HK-2 (cell line): ENCODE measurements around the gene RAB8B.
A peak's percentile ranks its signal among the peaks of the same experiment; 100 is the strongest.

Experiments used
- DNase-seq: peaks from one replicate; pipeline ENCODE4 v3.0.0-alpha.2; 2018; ENCODE audit not compliant: unreplicated experiment

The RAB8B gene

DNA sequence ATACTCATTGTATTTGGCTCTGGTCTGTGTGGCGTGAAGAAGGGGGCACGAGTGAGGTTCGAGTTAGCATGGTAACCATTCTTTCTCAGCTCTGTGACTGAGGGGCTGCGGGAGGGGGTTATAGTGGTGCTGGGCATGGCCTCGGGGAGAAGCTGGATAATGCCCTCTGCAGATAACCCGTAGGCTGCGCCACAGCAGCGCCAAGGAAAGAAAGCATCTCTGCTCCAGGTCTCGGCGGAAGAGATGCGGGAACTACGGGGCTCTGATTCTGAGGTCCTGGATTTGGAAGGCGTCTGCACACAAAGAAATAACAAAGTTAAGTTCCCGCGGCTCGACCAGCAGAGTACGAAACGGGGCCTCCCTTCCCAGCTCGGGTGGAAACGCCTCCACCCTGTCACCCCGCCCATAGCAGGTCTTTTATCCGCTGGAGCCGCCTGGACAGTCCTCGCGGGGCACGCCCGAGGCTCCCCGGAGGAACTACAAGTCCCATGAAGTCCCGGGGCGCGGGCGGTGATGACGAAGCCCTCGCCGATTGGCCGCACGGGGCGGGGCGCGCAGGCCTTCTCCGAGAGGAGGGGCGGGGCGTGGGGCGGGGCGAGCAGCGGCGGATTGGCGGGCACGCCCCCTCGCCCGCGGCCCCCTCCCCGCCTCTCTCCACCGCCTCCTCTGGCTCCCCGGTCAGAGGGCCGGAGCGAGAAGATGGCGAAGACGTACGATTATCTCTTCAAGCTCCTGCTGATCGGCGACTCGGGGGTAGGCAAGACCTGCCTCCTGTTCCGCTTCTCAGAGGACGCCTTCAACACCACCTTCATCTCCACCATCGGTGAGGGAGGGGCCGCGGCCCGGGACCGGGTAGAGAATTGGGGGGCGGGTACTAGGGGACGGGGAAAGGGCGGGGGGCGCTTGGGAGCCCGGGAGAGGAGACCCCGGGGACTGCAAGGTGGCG lies at the start of gene RAB8B:
Gene RAB8B (plus strand): TSS at position 681 of the 946 bp plus-strand sequence. CDS start 19 bp downstream, at position 700.
- DNase-seq = peak; percentile 92

DNA sequence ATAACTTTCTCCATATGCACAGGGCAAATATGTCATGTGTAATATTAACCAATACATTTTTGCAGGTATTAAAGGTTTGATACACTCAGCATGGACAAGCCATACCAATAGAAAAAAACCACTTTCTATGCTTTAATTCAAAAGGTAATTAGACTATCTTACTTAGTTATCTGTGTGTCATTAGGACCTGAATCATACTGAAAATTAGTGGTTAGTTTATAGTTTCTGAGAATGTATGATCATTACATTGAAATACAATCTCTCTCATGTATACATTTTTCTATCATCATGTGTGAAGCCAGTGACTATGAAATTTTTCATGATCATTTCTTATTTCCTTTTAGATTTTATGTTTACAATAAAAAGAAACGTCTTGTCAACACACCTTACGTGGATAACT lies 48.5 kb upstream of the RAB8B start:
- DNase-seq = no peak

DNA sequence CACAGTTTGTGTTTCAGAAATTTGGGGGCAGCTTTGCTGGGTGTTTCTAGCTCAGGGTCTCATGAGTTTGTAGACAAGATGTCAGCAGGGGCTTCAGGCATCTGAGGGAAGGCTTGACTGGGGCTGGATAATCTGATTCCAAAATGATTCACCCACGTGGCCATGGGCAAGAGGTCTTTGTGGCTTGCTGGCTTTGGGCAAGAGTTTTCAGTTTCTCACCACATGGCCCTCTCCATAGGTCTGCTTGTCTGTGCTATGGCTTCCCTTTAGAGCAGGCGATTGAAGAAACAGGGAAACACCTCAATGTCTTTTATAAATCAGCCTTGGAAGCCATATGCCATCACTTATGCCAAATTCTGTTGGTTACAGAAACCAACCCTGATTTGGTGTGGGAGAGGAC lies 44.0 kb upstream of the RAB8B start:
- DNase-seq = no peak

DNA sequence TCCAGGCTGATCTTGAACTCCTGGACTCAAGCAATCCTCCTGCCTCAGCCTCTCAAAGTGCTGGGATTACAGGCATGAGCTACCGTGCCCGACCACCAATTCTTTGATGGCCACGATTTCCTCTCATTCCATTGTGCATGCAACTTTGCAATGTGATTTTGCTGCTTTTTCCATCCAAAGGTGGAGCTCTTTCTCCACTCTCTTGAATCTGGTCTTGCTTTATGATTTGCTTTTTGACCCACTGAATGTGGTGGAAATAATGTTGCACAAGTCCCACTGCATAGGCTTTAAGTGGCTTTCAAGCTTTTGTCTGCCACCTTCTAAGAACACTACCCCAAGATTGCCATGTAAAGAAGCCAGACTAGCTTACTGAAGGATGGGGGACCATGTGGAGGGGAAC lies 42.7 kb upstream of the RAB8B start:
- DNase-seq = no peak

DNA sequence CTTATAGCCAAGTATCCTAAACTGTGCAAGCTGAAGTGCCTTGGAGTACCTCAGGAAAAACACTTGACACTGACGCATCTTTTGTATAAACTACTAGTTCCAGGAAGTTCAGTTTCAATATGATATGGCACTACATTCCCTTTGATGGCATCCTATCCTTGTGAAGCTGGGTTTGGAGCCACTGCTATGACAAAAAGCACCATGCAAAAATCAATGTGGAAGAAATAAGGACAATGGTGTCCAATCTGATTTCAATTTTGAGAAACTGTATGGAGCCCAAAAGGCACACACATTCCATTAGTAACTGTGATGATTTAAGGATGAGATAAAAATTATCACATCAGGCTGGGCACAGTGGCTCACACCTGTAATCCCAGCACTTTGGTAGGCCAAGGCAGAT lies 37.7 kb upstream of the RAB8B start:
- DNase-seq = no peak

DNA sequence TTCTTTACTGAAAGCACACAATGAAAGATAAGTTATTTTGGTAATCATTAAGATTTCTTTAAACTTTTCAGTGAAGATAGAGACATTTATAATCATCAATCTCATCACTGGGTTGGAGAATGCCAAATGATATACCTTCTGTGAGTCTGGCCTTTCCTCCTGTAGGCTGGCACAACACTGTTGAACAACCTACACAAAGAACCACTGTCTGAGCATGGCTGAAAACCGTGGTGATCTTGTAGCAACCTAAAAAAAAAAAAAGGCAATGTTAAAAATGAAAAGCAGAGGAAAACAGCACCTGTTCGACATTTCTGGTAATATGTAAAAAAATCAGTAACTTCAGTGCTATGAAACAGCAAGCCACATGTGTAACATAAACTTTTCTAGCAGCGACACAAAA lies 33.9 kb upstream of the RAB8B start:
- no peak for DNase-seq

DNA sequence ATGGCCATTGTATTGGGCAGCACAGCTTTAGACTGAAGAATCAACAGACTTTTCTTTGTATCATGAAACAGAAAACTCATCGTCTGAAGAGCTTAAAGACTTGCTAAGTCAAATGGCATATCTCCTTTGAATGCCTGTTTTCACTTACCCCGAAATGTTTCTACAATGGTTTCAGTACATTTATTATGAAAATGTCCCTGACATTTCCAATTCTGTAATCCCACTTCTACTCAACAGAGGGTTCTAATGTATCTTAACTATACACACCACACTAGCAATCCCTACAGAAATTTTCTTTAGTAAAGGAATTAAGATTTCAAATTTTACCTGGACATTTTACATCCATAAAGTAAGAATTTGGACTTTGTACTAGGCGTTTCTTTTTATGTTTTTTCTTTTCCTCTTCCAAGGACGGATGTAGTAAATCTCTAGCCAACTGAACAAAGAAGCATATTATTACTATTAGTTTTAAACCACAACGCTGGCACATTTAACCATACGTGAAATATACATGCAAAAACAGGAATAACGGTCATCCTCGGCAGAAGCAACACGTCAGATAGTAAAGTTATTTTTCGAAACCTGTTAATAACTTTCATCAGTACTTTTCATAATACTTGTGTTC lies 33.2 kb upstream of the RAB8B start:
- DNase-seq = no peak

DNA sequence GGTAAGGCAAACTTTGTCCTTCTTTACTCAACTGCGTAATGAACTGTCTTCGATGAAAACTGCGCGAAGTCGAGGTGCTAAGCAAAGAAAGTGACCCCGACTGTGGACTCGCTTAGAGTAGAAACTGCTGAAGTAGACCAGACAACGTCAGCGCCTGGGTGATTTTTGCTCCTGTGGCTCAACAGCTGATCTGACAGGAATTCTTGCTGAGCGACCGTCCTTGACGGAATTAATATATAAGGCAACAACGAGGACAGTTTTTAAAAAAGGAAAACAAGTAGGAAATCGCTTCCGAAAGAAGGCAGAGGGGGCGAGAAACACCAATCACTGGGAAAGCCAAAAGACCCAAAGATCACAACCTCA lies 32.7 kb upstream of the RAB8B start:
- peak; percentile 43 for DNase-seq

DNA sequence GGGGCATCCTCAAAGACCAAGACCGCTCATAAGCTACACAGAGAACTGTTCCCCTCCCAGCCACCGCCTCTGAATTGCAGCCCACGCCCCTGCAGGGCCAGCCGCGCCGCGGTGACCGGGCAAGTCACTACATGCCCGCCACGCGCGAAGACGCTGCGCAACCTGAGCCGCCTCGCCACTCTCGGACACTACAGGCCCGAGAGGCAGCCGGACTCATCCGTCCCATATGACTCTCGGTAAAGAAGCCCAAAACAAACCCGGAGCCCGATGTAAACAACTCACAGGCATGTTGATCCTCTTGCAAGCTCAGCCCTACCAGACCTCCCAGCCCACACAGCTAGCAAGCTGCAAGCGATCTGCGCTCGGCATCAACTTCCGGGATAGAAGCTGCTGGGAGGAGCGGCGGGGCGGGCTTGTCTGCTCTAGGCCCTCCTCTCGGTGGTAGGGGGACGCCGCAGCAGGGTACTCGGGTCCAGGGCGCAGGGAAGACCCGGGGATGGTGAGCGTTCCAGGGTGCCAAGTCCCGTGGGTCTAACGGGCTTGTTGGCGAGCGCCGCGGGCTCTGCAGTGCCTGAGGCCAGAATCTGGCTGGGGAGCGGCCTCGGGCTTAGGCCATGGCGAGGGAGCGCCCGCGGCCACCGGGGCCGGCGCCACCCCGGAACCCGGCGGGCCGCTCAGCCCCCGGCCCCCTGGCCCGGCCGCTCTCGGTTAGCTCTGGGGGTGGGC lies 32.1 kb upstream of the RAB8B start, which contains the start of gene RPS27L:
Gene RPS27L (minus strand): TSS at position 360 of the 726 bp plus-strand sequence. CDS start 72 bp downstream, at position 288.
- DNase-seq = peak; percentile 83

DNA sequence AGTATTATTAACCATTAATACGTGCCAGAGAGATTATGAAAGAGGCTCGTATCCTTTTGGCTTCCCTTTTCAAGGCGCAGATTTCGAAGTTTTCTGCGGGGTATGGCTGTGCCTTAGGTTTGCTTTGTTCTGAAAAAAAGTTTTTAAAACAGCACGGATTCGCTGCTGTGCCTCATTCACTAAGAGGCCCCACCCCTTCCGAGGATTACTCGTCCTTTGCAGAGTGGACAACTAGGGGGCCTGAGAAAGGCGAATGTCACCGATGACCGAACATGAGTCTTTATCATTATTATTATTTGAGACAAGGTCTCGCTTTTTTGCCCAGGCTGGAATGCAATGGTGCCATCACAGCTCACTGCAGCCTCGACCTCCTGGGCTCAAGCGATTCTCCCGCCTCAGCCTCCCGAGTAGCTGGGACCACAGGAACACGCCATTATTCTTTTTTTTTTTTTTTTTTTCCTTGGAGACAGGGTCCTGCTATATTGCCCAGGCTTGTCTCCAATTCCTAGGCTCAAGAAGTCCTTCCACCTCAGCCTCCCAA lies 31.4 kb upstream of the RAB8B start:
- DNase-seq = peak; percentile 57

DNA sequence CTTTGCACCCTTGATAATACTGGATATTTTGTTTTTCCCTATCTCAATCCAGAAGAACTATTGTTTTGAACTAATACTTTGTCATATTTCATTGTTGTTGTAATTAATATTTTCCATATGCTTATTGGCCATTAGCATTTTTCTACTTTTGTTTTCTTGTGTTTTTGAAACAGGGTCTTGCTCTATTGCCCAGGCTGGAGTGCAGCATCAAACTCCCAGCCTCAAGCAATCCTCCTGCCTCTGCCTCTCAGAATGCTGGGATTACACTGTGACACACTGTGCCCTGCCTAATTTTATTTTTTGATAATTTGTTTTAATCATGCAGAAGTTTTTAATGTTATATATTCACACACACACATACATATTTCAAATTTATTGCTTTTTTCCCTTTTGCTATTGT lies 28.8 kb upstream of the RAB8B start:
- no peak for DNase-seq

DNA sequence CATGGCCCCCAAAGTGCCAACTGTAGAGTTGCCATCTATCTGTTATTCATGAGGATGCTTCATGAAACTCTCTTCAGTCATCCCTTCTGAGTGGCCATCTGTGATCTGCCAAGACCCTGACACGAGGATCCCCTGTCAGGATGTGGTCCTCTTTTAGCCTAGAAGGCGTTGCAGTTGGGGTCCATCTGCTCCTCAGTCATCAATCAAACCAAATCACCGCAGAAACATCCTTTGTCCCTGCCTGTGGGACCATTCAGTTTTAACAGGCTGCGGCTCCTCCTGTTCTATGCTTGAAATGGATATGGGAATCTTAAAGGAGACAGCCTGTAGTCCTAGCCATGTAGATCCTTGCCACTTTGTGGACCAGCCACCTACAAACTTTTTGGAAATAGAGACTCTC lies 26.2 kb upstream of the RAB8B start:
- DNase-seq = no peak

DNA sequence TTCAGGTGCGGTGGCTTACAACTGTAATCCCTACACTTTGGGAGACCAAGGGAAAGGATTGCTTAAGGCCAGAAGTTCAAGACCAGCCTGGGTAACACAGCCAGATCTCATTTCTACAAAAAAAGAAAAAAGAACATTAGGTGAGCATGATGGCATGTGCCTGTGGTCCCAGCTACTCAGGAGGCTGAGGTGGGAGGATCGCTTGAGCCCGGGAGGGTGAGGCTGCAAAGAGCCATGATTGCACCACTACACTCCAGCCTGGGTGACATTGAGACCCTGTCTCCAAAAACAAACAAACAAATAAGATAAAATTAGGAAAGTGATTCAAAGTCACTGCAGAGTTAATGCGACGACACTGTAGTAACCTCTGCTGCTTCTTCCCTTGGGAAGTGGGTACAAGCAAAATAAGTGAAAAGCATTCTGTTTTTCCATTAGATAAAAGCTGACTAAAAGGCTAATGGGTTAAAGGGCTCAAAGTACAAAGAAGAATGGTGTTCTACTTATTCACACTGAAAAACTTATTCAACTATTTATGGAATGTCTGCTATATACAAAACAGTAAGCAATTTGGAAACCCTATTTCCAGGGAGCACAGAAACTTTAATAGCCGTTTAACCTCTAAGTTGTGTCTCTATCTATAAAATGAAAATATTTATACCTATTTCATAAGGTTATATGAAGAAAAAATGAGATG lies 24.1 kb upstream of the RAB8B start:
- DNase-seq = no peak

DNA sequence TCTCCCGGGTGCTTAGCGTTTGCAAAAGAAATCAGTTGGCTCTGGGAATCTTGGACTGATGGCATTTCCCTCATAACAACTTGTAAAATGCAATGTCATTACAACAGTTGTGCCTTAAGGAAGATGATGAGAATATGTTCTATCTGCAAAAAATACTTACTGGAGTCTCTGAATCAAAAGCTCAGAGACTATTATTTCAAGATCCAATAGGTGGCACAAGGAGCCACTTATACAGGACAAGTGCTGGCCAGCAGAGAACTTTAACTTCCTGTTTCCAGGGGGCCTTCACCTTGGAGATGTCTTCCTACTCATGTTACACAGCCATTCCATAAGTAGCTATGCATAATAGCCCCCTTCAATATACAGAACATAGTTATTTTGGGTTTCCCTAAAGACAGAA lies 23.2 kb upstream of the RAB8B start:
- DNase-seq = no peak

DNA sequence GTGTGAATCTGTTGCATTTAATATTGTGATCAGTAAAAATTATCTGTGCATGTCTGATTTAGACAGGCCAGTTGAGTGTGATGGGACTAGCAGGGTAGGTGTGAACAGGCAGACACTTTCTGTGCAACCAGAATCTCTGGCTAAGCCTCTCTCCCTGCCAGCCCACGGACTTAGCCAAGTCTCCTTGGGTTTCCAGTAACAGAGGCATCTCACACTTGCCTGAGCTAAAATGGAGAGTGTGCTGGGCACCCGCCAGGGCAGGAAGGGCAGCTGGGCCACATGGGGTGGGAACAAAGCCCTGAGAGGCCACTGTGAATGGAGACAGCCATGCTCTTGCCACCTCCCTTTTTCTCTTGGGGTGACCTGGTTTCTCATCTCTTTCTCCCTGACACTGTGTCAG lies 19.6 kb upstream of the RAB8B start:
- DNase-seq = no peak

DNA sequence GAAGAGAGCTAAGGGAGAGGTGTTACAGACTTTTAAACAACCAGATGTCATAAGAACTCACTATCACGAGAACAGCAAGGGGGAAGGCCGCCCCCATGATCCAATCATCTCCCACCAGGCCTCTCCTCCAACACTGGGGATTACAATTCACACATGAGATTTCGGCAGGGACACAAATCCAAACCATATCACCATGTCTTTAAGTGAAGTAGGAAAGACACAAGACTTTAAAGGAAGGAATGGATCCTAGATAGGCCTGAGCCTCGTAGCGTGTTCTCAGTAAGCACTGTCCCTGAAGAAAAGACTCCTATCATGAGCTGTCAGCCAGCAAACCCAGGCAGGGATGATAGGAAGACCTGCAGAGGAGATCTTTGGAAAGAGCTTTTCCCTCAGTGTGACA lies 17.0 kb upstream of the RAB8B start:
- DNase-seq = no peak

DNA sequence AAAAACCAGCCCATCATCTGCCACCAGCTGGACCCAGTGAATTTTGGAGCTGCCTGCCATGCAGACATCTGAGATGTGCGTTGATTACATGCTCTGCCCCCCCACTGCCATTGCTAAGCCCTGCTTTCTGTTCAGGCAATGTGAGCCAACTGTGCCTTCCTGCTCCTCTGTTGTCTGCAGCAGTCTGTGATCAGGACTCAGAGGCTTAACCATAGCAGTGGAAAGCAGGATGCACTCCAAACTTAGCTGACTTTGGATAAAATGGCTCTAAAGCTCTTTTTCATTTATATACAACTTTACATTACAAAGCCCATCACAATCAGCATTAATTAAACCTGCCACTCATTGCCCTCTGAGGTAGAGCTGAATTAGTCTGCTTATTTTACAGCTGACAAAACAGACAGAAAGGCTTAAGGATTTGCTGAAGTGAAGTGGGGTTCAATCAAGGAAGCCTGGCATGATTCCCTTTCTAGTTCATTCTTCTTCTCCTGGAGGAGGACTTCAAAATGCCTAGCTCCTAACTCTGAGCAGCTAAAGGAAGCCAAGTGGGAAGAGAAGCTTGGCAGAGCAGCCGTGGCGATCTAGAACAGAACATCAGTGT lies 16.5 kb upstream of the RAB8B start:
- no peak for DNase-seq

DNA sequence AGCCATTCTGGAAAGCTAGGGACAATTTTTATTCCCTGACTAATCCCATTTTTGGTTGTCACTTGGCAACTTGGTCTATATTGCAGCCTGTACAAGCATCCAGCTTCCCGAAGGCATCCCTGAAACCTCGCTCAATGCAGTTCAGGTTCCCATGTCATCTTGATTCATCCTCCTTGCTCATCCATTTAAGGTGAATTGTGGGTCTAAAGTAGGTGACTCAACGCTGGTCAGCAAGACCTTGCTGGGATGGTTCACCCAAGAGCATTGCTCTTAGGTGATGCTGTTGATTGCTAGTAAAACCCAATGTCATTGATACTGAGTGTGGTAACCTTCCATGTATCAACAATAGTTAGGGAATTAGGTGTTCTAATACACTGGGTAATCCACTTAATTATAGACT lies 13.1 kb upstream of the RAB8B start:
- peak; percentile 32 for DNase-seq

DNA sequence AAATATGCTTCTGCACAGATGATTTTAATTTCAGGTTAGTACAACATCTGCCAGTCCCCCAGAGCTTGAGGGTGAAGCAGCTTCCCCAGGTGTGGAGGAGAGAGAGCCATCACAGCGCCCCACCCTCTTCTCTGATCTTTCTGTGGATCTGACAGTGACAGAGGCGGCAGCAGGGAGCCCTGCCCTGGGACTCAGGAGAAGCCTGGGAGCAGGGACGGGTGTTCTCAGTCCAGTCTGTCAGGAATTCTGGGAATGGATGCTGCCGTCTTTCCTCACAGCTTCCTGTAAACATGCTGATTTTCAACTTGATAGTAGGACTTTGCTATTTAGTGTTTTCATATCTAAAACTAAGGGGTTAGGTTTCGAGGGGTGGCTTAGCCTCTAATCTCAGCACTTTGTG lies 11.4 kb upstream of the RAB8B start:
- DNase-seq = no peak

DNA sequence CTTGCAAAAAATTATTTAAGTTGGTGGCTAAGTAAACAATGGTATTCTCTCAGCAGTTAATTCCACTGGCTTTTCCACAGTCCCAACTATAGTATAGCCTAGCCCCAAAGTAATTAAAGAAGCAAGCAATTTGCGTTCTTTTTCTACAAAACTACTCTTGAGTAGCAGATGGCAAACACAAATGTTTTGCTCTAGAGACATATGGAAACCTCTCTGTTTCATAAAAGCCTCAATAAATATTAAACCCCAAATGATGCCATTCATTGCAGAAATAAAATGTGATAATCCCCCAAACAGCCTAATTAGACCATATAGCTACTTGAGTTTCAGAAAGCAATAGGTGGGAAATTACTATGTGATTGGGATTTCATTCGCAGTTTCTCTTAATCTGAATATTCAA lies 8.7 kb upstream of the RAB8B start:
- DNase-seq = no peak

DNA sequence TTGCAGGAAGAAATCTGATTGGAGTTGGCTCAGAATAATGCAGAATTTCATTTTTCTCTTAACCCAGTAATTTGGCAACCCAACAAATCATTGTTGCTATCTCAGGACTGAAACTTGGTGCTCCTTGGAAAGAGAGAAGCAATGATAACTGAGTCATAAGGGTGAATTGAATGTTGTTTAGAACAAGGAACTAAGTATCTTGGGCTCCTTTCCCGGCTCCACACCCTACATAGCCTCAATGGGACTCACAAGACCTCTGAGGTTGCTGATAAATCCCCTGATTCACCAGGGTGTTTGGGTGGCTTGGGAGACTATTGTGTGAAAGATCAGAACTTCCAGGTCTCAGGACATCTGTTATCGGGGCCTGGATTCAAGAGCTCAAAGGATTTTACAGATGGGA lies 7.8 kb upstream of the RAB8B start:
- DNase-seq = no peak
